Hepatocyte (in vitro differentiated cells): ENCODE results near the gene EFHD2. TPM values are rescaled to one million over a fixed set of nuclear protein-coding genes. Genes with fewer than 3 reads are reported as not detected.

ENCODE experiments used
- DNase-seq: peaks from one replicate; pipeline ENCODE4 v3.0.0-alpha.2; 2016; ENCODE audit warnings: low spot score
- H2AFZ ChIP-seq: fragments of 200-600 bp; sonication (generic); 2 replicates; pipeline ENCODE4 v1.6.0; 2016; ENCODE audit warnings: antibody characterized with exemption, mild to moderate bottlenecking
- H3K27ac ChIP-seq: fragments of 200-600 bp; sonication (generic); 2 replicates; pipeline ENCODE4 v1.5.1; 2016; ENCODE audit warnings: mild to moderate bottlenecking
- H3K27me3 ChIP-seq: fragments of 200-600 bp; sonication (generic); 2 replicates; pipeline ENCODE4 v1.6.1; 2016
- H3K36me3 ChIP-seq: fragments of 200-600 bp; sonication (generic); replicated peaks from 2 replicates; pipeline ENCODE4 v1.5.1; 2016; ENCODE audit warnings: low read depth; ENCODE audit not compliant: insufficient read depth
- H3K4me1 ChIP-seq: fragments of 200-600 bp; sonication (generic); 2 replicates; pipeline ENCODE4 v1.5.1; 2016; ENCODE audit warnings: mild to moderate bottlenecking, moderate library complexity; ENCODE audit not compliant: insufficient read depth
- H3K4me2 ChIP-seq: fragments of 200-600 bp; sonication (generic); 2 replicates; pipeline ENCODE4 v1.6.0; 2016
- H3K4me3 ChIP-seq: fragments of 200-600 bp; sonication (generic); 2 replicates; pipeline ENCODE4 v1.5.1; 2016; ENCODE audit warnings: mild to moderate bottlenecking
- H3K79me2 ChIP-seq: fragments of 200-600 bp; sonication (generic); 2 replicates; pipeline ENCODE4 v1.6.0; 2017; ENCODE audit warnings: mild to moderate bottlenecking
- H3K9me2 ChIP-seq: fragments of 200-600 bp; sonication (generic); replicated peaks from 2 replicates; pipeline ENCODE4 v1.6.0; 2017; ENCODE audit warnings: mild to moderate bottlenecking; ENCODE audit not compliant: insufficient read depth
- H3K9me3 ChIP-seq: fragments of 200-600 bp; sonication (generic); 2 replicates; pipeline ENCODE4 v1.5.1; 2016; ENCODE audit warnings: low read depth, mild to moderate bottlenecking
- H4K20me1 ChIP-seq: fragments of 200-600 bp; sonication (generic); 2 replicates; pipeline ENCODE4 v1.6.0; 2016; ENCODE audit warnings: mild to moderate bottlenecking; ENCODE audit not compliant: insufficient read depth, poor library complexity, severe bottlenecking
- CTCF ChIP-seq: fragments of 200-600 bp; sonication (generic); IDR thresholded peaks from 2 replicates; pipeline ENCODE4 v1.5.1; 2016; ENCODE audit warnings: antibody characterized with exemption, mild to moderate bottlenecking; ENCODE audit not compliant: poor library complexity
- EZH2 ChIP-seq: fragments of 200-600 bp; sonication (generic); IDR thresholded peaks from 2 replicates; pipeline ENCODE4 v1.6.1; 2016; ENCODE audit warnings: antibody characterized with exemption, mild to moderate bottlenecking, borderline replicate concordance
- EZH2phosphoT487 ChIP-seq: fragments of 200-600 bp; sonication (generic); IDR thresholded peaks from one replicate; pipeline ENCODE4 v1.6.1; 2018; ENCODE audit warnings: antibody characterized with exemption, mild to moderate bottlenecking, low read depth, moderate library complexity; ENCODE audit not compliant: unreplicated experiment, severe bottlenecking
- WGBS: methylation state at CpG from one replicate; pipeline ENCODE4 v1.1.6; 2016; ENCODE audit warnings: low lambda C conversion rate; ENCODE audit errors: missing lambda C conversion rate; 5-methylcytosine and 5-hydroxymethylcytosine counted together
- polyA plus RNA-seq: library from polyadenylated mRNA; unstranded; fragments of >200 nt; fragmentation: Nextera tagmentation; extraction: Ambion mirVana; gene quantifications from 2 replicates; pipeline ENCODE4 v1.2.1, GENCODE V29; 2016
- total RNA-seq: library from RNA; depleted of rRNA; stranded (reverse); fragments of >200 nt; gene quantifications from 2 replicates; pipeline ENCODE4 v1.2.3, GENCODE V29; 2014

EFHD2 gene
- total and polyA plus RNA-seq, 2 experiments from 2014 or later, result 34.4 to 63.7 TPM

GRCh38 chr1:15436881-15437442, 27.3 kb downstream of the EFHD2 start:
- no peak overlapping the region for H3K4me2 ChIP-seq
- no peak overlapping the region for H2AFZ ChIP-seq
- no peak for TF ChIP-seq CTCF
- TF ChIP-seq EZH2, result no peak
- TF ChIP-seq EZH2phosphoT487, result no peak
- H3K36me3 ChIP-seq, result no peaks in the 10 kb centered on the region
- WGBS, result 92% methylated on average over 6 of the region's 6 CpGs
- peaks cover 7% of the 10 kb centered on the region for H3K4me1 ChIP-seq
- H3K79me2 ChIP-seq, result no peaks in the 10 kb centered on the region
- no peak overlapping the region for H3K27ac ChIP-seq
- no peaks in the 10 kb centered on the region for H4K20me1 ChIP-seq
- no peaks in the 10 kb centered on the region for H3K9me2 ChIP-seq
- no peaks in the 10 kb centered on the region for H3K27me3 ChIP-seq
- no peak overlapping the region for H3K4me3 ChIP-seq
- H3K9me3 ChIP-seq, result no peaks in the 10 kb centered on the region
- no peak for DNase-seq

- Histone ChIP-seq H3K9me3 (no peaks in the 10 kb centered on the region), H3K4me3 (no peak overlapping the region), H3K4me2 (no peak overlapping the region), H3K27me3 (no peaks in the 10 kb centered on the region), H3K79me2 (no peaks in the 10 kb centered on the region), H3K36me3 (no peaks in the 10 kb centered on the region), H4K20me1 (no peaks in the 10 kb centered on the region), H3K9me2 (no peaks in the 10 kb centered on the region), H2AFZ (no peak overlapping the region), H3K4me1 (no peaks in the 10 kb centered on the region), H3K27ac (no peak overlapping the region)
- TF ChIP-seq EZH2 (no peak), EZH2phosphoT487 (no peak), CTCF (no peak)
- 97% methylated on average over 14 of the region's 14 CpGs for WGBS
- no peak for DNase-seq
These were observed 29.6 kb downstream of the EFHD2 start for GRCh38 chr1:15439325-15439724.

GRCh38 chr1:15440357-15440756, 30.7 kb downstream of the EFHD2 start:
- no peak overlapping the region for H3K27ac ChIP-seq
- WGBS, result 91% methylated on average over 13 of the region's 13 CpGs
- no peak for TF ChIP-seq CTCF

GRCh38 chr1:15441247-15441646, 31.6 kb downstream of the EFHD2 start:
- Histone ChIP-seq H3K4me1 (no peaks in the 10 kb centered on the region), H3K9me2 (no peaks in the 10 kb centered on the region), H4K20me1 (no peaks in the 10 kb centered on the region), H3K4me2 (no peak overlapping the region), H3K4me3 (no peak overlapping the region), H3K27ac (no peak overlapping the region), H3K36me3 (no peaks in the 10 kb centered on the region), H2AFZ (no peak overlapping the region), H3K9me3 (no peaks in the 10 kb centered on the region), H3K27me3 (no peaks in the 10 kb centered on the region), H3K79me2 (no peaks in the 10 kb centered on the region)
- 98% methylated on average over 6 of the region's 6 CpGs for WGBS
- no peak for DNase-seq
- TF ChIP-seq CTCF, result no peak

More at GRCh38 chr1:15440357-15440756, 30.7 kb downstream of the EFHD2 start:
- H3K9me3 ChIP-seq, result no peaks in the 10 kb centered on the region
- no peaks in the 10 kb centered on the region for H3K27me3 ChIP-seq
- H3K4me2 ChIP-seq, result no peak overlapping the region
- DNase-seq, result no peak
- no peaks in the 10 kb centered on the region for H3K9me2 ChIP-seq
- H4K20me1 ChIP-seq, result no peaks in the 10 kb centered on the region
- H2AFZ ChIP-seq, result no peak overlapping the region
- no peaks in the 10 kb centered on the region for H3K79me2 ChIP-seq
- no peaks in the 10 kb centered on the region for H3K4me1 ChIP-seq
- no peaks in the 10 kb centered on the region for H3K36me3 ChIP-seq
- no peak overlapping the region for H3K4me3 ChIP-seq
